Ureter (tissue), 1 donor: ENCODE measurements around the gene APP. TPM values are rescaled to one million over a fixed set of nuclear protein-coding genes. Genes with fewer than 3 reads are reported as not detected.

Experiments used
- DNase-seq: peaks from one replicate; pipeline ENCODE4 v3.0.0-alpha.2; 2020; ENCODE audit warnings: low spot score
- total RNA-seq: library from RNA; stranded (reverse); gene quantifications from one replicate; pipeline ENCODE4 v1.2.4, GENCODE V29; 2023
- donor health status: DM: yes; HTN: yes; CAD: no.

Gene APP
- total RNA-seq, 1 donor from 2014 or later: 491 TPM

DNA sequence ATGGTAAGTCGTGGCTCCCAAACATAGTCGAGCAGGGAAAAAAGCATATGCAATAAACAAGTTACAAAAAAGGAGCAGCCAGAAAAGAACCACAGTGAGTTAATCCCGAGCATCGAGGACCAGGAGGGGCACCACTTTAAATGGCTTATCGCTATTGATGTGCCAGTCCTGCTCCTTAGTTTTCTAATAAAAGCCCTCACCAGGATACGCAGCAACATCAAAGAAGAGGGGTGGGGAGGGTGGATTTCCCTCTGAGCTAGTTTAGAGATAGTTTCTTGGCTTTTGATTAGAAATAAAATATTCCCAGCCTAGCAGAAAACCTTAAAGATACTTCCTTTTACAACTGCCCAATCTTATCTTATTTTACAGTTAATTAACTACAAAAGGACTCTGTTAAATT, 265.4 kb downstream of the APP start:
- no peak for DNase-seq

DNA sequence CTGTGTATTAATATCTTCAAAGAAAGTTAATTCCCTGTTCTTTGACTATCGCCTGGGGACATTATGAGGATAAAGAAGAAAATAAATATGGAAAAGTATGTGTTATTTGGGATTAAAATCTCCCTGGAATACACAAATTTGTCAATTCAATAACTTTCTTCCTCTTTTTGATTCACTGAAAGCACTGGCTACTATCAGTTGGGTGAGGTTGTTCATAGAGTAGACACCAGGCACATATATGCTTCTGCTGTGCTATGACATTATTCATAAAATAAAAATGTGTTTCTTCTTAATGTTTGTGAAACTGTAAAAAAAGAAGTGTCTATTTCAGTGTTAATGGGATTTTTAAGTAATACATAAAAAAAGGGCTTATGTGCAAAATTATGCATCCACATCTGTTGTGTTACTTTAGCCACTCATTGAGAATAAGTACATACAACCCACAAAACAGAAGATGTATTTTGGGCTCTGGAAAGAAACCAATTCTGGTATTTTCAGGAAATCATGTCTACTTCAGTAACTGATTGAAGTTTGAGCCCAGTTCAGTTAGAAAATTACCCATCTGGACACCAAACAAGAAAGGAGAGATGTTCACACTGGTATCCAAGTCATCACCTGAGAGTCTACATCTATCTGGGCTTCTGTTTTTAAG, 266.4 kb downstream of the APP start:
- no peak for DNase-seq

DNA sequence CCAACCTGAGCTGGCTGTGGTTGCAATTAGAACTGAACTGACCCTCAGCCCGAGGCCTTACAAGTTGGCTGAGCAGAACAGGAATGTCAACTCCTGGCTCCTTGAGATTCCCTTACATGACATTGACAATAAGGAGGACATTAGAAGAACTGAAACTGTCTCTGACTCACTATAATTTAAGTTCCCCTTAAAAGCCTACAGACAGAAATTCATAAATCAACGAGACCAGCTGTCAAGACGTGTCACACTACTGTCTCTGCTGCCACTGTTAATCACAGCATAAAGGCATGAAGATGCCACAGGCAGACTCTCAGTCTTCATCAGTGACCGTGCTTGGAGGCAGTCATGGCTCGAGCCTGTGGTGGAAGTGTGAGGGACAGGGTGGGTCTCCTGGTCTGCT, 267.0 kb downstream of the APP start:
- DNase-seq: no peak

DNA sequence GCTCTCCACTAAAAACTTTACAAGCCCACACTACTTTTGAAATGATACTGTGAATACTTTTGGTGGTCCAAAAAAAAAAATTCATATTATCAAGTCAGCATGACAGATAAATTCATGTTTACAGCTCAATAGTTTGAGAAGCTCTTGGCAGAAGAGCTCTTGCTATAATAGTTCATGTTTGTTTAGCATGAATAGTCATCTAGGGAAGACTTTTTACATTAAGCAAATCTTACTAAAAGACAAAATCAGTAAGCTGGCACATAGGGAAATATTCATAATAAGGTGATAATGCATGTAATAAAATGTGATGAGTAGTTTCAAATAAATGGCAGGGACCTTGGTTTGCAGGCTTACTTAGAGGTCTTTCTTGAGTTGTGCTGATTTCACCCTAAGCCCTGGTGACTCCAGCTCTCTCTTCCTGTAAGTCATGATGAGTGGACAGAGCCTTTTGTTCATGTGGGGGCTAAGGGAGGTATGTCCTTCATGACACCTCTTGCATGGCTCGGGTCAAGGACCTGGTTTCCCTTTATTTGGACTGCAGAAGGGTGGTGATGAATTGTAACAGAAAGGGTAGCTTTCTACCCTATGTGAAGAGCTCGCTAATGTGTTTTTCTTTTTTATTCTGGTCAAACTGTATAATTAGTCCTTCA, 269.1 kb downstream of the APP start:
- no peak for DNase-seq

DNA sequence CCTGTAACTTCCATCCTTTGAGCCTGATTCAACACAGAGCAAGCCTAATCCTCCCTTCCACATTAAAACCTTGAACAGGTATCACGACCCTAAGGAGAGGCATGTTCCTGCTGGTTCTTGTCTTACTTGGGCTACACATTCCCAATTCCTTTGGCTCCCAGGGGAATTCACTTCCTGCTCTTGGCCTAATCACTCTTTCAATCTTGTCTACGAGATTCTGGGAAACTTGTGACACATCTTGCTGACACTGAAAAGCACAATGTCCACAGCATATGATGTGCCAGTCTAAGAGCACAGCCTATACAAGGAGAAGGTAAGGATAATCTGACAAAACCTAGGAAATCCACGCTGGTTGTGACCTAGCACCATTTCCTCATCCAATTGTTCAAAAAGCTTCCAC, 271.9 kb downstream of the APP start:
- DNase-seq: no peak

DNA sequence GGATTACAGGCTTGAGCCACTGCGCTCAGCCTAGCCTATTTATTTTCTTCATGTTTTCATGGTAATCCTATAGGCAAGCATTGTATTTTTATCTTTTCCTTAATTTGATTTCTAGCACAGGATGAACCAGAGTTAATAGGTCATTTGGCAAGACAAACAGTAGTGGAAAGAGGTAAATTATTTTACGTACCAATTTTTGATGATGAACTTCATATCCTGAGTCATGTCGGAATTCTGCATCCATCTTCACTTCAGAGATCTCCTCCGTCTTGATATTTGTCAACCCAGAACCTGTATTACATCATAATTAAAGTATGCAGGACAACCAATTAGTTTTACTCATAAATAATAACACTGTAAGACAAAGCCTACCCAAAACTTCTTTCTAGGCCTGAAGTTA, 273.2 kb downstream of the APP start:
- no peak for DNase-seq

DNA sequence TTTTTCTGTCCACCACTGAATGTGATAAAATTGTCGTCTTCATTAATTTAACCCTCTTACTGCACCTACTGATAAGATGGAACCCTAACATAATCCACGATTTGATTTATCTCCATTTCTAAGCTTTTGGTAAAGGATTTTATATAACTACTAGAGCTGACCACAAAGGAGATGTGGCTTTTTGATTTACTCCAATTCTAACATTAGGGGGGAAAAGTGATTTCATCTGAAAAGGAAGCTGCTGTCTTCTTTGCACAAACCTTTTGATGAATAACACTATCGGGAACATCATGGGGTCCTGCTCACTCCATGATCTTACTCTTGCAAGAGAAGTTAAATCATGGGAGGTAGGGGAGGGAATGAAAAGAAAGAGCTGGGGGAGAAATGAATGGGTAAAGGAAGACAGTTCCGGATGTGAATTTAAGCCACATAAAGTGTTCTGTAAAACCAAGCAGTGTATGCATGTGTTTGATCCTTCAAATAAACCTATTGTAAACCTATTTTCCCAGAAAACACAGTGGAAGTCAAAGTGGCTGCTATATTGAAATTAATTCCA, 274.0 kb downstream of the APP start:
- DNase-seq: no peak

DNA sequence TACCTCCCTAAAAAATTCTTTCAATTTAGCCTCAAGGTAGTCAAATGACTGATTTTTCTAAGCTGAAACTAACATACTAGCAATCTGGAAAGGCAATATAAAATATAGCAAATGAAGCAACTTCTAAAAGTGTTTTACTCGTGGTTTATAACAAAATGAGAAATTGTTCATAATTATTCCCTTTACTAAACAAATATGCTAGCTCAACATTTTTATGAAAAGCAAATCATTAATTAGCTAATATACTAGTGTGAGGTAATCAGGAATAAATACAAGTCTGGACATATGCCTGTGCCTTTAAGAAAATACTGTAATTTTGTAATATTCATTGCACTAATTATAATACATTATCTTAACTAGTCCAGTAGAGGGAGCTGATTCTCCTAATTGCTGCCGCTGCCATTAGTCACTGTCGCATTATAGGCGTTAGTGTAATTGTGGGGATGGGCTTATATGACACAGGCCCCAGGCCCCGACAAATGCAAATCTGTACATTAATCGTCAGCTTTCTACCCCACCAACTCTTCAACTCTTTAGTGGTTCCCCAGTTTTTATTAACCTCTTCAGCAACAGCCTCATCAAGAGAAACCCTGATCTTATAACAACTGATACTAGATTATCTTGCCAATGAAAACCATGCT, 274.9 kb downstream of the APP start:
- DNase-seq: no peak

DNA sequence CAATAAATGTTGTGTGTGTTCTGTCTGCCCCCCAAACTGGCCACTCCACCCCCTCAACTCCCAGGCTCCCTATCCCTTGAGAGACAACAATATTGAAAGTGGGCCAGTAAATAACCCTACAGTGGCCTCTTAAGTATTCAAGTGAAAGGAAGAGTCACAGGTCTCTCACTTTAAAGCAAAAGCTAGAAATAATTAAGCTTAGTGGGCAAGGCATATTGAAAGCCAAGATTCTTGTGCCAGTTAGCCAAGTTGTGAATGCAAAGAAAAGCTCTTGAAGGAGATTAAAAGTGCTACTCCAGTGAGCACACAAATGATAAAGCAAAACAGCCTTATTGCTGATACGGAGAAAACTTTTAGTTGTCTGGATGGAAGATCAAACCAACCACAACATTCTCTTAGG, 277.4 kb downstream of the APP start:
- no peak for DNase-seq

DNA sequence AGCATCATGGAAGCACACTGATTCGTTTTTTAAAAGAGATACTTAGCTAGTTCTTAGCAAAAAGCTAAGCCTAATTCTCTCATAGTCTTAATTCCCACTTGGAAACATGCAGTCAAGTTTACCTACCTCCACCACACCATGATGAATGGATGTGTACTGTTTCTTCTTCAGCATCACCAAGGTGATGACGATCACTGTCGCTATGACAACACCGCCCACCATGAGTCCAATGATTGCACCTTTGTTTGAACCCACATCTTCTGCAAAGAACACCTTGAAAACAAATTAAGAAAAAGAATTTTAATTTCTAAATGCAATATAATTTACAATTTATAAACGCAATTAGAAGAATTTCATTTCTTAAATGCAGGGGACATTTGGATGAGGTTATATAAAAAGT, 279.0 kb downstream of the APP start:
- DNase-seq: no peak

DNA sequence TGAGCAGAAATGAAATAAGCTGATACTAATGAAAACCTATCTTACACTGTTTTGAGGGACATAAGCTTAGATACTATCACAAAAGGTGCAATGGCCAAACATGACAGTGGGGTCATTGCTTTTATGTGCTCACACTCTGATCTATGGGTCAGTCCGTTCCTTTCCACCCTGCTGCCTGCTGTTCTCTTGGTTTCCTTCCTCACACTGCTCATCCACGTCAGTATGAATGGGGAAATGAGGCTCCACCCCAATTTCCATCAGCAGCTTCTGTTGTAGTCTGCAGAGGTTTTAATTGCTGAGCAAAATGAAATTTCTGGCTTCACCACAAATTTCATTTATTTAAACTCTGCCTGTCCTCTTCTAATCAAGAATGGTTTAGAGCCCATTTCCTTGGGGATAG, 280.6 kb downstream of the APP start:
- DNase-seq: no peak

DNA sequence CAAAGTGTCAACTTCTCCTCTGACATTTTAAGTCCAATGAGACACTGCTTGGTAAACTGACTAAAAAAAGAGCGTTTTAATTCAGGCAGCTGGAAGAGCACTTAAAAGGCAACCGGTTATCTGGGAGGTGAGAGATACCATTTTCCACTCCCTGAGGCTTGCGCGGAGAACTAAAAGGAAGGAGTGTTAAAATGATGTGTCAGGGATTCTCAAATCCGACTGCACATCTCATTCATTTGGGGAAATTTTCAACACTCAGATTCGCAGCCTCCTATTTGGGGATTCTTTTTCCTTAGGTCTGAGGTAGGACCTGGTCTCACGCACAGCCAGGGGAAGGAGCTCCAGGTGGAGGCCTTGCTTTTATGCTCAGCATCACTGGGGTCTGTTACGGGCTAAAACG, 281.9 kb downstream of the APP start:
- DNase-seq: no peak

DNA sequence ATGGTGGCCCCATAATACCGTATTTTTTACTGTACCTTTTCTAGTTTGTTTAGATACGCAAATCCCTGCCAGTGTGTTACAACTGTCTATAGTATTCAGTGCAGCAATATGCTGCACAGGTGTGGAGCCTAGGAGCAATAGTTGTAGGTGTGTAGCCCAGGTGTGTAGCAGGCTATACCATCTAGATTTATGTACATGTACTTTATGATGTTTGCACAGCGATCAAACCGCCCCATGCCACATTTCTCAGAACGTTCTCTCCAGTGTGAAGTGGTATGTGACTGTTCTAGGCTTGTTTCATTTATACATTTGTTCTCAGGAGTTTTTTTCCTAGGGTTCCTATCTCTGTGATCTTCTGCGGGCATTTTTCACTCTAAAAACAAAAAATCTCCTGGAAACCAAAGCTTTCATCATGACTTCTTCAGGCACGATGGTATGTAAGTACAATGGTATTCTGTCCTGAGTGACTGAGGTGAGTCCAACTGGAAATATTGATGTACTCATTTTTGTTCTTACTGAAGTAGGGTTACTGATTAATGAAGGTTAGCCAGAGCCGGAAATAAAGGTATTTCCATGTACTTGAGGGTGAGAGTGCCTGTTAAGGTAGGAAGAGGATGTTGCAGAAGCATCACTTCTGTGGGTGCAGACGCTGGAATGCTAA, 282.8 kb downstream of the APP start:
- DNase-seq: no peak

DNA sequence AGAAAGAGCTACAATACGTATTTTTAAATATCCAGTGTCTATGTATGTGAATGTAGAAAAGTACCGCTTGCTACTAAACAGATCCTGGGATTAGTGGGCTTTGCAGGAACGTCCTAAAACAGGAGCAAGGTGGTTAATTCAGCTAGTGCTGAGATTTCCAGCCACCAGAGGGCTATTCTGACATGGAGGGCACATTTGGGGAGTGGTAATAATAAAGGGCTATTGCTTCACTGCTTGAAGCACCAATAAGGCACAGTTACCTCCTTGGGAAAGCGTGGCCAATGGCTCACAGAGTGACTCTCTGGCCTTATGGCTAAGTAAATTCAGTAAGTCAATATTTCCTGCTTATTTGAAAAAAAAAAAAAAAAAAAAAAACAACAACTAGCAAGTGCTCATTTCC, 283.4 kb downstream of the APP start:
- DNase-seq: no peak

DNA sequence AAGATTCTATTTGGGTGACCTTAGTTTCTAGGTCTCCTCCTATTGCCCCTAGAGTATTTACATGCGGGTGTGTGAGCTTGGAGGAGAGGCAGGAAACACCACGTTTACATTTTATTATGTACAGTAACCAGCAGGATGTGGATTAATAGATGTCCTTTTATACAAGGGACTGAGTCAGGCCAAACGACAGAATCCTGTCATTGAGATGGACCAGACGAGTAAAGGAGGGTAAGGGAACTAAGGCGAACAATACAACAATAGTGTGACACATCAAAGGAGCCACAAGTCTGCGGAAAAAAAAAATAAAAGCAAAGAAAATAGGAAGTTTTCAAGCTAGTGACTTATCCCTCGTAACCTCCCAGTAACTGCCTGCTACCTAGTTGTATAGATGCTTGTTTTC, 284.7 kb downstream of the APP start:
- no peak for DNase-seq

DNA sequence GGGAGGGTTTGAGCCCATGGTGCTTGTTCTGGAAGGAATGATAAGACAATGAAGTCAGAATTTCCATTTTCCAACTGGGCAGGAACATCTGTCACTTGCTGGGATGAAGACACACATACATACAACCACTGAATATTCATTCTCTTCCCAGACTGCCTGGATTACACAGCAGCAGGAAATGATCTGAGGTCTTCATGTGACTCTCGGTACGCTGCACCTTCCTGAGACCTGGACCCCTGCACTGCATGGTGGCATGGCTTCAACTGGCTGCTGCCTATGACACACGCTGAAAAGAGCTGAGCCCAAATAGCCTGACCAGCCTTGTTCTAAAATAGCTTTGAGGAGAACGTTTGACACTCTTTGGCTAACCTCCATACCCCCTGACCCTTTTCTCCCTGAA, 285.2 kb downstream of the APP start:
- DNase-seq: no peak

DNA sequence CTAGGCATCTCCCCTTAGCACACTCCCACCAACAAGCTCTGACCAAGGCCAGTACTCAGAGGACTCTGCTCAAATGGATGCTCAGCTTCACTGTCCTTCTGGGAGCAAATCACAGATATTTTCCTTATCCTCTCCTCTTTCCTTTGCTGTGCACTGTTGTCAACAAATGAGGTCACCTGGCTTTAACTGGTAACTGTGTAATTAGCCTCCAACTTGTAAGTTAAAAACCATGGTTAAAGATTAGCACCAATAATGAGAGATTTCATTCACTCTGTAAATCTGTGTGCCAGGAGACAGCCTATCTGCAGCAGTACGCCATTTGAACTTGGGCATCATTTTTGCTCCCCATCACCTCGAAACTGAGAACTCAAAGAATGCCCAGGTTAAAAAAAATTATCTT, 286.3 kb downstream of the APP start:
- DNase-seq: no peak

DNA sequence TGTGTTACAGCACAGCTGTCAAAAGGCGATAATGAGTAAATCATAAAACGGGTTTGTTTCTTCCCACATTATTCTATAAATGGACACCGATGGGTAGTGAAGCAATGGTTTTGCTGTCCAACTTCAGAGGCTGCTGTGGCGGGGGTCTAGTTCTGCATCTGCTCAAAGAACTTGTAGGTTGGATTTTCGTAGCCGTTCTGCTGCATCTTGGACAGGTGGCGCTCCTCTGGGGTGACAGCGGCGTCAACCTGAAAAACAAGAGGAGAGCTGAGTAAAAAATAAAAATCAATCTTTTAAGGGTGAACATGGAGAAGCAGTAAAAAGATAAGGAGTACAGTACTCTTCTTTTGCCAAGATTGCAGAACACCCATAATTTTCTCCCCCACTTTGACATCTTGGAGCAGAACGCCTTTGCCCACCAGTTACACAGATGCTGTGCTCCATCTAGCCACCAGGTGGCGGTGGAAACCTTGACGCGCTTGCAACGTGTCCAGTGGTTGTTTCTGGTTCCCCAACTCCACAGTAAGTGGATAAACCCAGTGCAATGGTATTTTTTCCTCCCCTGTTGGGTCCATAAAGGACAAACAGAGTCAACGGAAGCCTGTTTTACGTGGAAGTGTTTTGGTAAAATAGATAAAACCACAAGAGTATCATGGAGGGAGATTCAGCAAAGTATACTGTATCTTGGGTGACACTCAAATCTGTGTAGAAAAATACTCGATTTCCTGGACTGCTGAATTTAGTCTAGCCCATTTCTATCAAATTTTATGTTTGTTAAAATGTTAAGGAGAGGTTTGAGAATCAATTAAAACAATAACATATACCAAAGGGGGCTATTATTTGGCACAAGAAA, 288.8 kb downstream of the APP start:
- DNase-seq: peak; percentile 70

DNA sequence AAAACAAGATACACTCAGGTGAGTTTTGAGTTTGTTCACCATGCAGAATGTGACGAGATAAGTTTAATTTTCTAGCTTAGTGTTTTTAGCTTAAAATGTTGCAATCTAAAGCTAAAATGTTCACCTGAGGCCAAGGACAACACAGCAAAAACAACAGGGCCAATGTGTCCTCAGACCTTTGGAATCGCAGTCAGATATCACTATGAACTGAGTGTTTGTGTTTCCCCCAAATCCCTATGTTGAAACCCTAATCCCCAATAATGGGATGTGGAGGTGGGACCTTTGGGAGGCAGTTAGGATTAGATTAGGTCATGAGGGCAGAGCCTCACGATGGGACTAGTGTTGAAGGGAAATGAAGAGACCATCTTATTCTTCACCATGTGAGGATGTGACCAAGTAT, 291.4 kb downstream of the APP start:
- no peak for DNase-seq

DNA sequence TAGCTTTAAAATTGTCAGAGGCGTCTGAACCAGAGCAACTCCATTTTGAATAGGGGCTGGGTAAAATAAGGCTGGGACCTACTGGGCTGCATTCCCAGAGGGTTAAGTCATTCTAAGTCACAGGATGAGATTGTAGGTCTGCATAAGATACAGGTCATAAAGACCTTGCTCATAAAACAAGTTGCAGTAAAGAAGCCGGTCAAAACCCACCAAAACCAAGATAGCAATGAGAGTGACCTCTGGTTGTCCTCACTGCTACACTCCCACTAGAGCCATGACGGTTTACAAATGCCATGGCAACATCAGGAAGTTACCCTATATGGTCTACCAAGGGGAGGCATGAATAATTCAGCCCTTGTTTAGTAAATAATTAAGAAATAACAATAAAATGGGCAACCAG, 292.2 kb downstream of the APP start:
- DNase-seq: no peak

DNA sequence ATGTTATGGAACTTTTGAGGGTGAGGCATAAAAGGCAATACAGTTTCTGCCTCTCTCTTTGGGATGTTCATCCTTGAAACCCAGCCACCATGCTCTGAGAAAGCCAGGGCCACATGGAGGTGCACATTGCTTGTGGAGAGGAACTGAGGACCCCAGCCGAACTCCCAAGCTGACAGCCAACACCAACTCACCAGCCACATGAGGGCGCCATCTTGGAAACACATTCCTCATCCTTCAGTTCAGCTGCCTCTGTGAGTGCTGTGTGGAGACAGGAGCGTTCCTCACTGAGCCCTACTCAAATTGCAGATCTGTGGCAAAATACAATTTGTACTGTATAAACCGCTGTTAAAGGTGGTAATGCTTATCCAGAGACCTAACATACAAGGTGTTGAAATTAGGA, 298.3 kb downstream of the APP start:
- no peak for DNase-seq

DNA sequence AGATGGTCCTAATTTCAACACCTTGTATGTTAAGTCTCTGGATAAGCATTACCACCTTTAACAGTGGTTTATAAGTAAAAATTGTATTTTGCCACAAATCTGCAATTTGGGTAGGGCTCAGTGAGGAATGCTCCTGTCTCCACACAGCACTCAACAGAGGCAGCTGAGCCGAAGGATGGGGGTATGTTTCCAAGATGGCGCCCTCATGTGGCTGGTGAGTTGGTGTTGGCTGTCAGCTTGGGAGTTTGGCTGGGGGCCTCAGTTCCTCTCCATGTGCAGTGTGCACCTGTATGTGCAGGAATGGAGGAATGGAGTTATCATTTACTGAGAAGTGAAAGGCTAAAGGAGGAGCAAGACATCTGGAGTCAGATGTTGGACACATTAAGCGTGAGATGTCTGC, 299.0 kb downstream of the APP start:
- DNase-seq: no peak
